NCI-H146 treated with DMSO at 0.1 percent for 48 hours (cell line): Measurements from ENCODE around the gene RALGAPB.
A peak's percentile ranks its signal among the peaks of the same experiment; 100 is the strongest.

Experiments used
- DNase-seq: peaks from one replicate; lab custom pipeline; 2025; ENCODE audit not compliant: unreplicated experiment; lab: John Stamatoyannopoulos, UW

The RALGAPB gene

DNA sequence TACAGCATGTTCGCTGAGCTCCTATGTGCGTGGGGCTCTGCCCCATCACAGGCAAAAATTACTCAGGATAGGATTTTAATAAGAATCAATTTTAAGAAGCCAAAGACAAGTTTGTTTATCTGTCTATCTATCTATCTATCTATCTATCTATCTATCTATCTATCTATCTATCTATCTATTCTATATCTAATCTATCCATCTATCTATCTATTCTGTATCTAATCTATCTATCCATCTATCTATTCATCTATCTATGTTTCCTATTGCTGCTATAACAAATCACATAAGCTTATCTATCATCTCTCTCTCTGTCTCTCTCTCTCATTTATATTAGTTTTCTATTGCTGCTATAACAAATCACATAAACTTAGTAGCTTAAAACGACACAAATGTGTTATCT is 130.6 kb downstream of the RALGAPB start:
- no peak for DNase-seq

DNA sequence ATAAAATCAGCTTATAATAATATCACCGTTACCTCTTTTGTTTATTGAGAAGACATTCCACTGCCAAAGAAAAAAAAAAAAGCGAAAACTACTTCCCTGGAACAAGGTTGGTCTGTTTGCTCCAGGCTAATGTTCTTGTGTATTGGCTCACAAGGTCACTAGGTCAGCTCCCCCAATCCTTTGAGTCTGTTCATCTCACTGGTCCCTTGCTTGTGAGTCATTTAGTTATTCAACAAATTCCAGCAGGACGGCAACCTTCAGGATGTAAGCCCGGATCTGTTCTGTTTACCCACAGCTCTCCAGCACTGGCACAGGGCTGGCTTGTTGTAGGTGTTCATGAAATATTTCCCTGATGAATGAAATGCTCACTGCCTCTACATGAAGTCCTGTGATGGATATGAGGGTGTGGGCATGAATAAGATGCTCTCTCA is 132.2 kb downstream of the RALGAPB start:
- DNase-seq = no peak

GRCh38 chr20:38607351-38607750 is 134.7 kb downstream of the RALGAPB start:
- no peak for DNase-seq

GRCh38 chr20:38608188-38608587 is 135.5 kb downstream of the RALGAPB start:
- DNase-seq = no peak

- DNase-seq = no peak
Measured at GRCh38 chr20:38609815-38610214, 137.2 kb downstream of the RALGAPB start.

GRCh38 chr20:38610521-38610920 is 137.9 kb downstream of the RALGAPB start:
- no peak for DNase-seq

- no peak for DNase-seq
Measured at GRCh38 chr20:38612751-38613515, 140.3 kb downstream of the RALGAPB start.

DNA sequence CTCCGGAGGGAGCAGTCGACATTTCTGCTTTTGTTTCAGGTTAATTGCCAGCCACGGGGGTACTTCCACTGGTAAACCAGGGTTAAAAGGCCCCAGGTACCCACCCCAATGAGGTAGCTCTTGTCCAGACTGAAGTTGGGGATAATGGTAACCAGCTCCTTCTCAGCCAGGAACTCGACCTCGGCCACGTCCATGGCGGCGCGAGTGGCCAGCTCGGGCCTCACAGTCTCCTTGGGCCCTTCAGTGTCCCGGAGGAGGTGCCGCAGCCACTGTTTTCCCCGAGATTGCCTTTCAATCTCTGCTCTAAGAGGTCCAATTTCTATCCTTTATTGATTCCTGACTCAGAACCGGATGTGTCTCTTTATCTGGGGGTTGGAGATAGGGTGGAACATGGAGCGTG is 142.6 kb downstream of the RALGAPB start:
- DNase-seq = no peak

- DNase-seq = no peak
Measured at GRCh38 chr20:38616457-38616856, 143.8 kb downstream of the RALGAPB start.

- DNase-seq = no peak
Measured at GRCh38 chr20:38617011-38617829, 144.6 kb downstream of the RALGAPB start.

DNA sequence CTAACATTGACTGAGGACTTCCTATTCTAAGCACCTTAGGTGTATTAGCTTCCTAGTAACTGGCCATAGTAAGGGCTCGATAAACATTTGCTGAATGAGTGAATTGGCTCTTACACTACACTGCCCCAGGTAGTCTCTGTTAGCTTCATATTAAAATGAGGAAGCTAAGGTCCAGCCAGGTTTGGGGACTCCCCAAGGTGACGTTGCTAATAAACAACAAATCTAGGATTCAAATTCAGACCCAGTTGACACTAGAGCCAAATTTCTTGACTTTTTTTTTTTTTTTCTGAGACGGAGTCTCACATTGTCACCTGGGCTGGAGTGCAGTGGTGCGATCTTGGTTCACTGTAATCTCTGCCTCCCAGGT is 145.2 kb downstream of the RALGAPB start:
- DNase-seq = no peak

DNA sequence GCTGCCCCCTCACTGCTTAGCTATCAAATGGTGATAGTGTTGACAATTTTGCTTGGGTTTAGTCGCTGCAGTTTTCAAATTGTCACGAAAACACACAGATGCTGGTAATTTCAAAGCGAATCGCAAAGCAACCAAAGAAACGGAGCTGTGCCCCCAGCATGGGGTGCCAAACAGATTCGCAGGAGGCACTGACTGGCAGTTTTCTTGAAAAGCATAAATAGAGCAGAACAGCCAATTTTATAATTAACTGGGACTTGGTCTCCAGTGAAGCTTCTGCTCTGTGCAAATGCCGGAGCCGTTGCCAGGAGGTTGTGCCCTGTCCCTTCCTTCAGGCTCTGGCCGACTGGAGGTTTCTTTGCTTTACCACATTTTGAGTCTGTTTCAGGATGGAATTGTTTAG is 147.8 kb downstream of the RALGAPB start:
- peak; percentile 35 for DNase-seq

DNA sequence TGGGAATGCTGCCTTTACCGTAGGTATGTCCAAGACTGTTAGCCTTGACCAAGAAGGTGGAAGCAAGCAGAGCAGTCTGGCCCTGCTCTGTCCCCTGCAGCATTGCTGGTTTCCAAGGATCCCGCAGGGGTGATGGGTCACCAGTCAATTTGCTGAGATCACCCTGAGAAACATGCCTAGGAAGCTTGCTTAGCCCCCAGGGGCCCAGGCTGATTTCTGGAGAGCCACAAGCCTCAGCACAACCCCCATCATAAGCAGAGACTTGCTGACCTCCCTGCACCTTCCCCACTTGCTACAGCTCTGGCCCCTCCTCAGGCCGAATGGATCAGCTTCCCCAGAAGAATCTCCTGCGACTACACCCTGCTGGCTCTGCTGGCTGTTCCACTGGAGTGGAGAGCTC is 150.4 kb downstream of the RALGAPB start:
- no peak for DNase-seq

DNA sequence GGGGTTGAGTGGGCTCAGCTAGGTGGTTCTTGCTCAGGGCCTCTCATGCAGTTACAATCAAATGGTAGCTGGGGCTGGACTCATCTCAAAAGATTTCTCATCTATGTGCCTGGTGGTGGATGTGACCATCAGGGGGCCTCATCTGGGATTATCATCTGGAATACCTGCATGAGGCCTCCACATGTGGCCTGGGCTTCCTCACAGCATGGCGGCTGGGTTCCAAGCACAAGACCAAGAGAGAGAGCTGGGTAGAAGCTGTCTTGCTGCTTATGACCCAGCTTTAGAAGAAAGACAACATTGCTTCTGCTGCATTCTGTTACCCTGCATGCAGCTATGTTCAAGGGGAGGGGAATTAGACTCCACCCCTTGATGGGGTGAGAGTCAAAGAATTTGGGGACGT is 151.4 kb downstream of the RALGAPB start:
- DNase-seq = no peak

DNA sequence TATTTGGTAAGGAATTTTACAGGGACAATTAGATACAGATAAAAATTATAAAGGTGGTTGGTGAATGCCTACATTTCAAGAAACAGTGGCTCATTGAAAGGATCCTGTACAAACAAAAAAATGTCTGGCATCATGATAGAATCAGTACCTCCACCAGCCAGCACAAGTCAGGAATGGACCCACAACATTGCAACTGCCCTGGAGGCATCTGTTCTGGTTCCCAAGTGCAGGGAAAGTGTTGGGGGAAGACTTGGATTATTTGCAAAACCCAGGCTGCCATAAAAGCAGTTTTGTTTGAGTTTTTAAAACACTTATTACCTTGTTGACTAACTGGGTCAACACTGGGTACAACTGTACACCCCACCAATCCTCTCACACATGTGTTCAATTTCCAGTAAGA is 153.3 kb downstream of the RALGAPB start:
- no peak for DNase-seq

DNA sequence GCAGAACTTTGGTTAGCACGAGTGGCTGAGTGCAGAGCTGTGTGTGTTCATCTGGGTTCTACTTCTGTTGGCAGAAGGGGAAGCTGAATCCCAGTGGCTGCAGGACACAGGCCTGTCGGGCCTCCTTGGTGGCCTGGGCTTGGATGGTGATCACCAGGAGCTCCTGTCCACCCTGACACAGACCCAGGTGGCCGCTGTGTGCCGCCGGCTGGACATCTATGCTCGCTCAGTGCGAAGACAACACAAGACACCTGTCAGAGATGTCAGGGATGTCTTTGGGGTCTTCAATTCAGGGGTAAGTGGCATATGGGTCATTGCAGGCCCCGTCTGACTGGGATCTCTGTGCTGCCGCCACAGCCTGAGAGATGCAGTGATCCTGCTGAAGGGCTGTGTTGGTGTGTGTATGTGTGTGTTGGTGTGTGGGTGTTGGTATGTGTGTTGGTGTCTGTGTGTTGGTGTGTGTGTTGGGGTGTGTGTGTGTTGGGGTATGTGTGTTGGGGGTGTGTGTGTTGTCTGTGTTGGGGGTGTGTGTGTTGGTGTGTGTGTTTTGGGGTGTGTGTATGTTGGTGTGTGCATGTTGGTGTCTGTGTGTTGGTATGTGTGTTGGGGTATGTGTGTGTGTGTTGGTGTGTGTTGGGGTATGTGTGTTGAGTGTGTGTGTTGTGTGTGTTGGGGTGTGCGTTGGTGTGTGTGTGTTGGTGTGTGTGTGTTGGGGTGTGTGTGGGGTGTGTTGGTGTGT is 154.4 kb downstream of the RALGAPB start:
- no peak for DNase-seq
